Smooth muscle cell (in vitro differentiated cells): ENCODE measurements around the gene UBE2U. TPM values are rescaled to one million over a fixed set of nuclear protein-coding genes. Genes with fewer than 3 reads are reported as not detected.

Source experiments
- DNase-seq: peaks from one replicate; lab custom pipeline; 2025; ENCODE audit not compliant: unreplicated experiment; lab: John Stamatoyannopoulos, UW
- H2AFZ ChIP-seq: fragments of 200-600 bp; sonication (generic); 2 replicates; pipeline ENCODE4 v1.6.0; 2016; ENCODE audit warnings: antibody characterized with exemption, low read depth, mild to moderate bottlenecking
- H3F3A ChIP-seq: fragments of 200-600 bp; sonication (generic); 2 replicates; pipeline ENCODE4 v1.6.0; 2017; ENCODE audit warnings: antibody characterized with exemption, low read depth
- H3K27ac ChIP-seq: fragments of 200-600 bp; sonication (generic); 2 replicates; pipeline ENCODE4 v1.5.1; 2016; ENCODE audit warnings: low read depth, mild to moderate bottlenecking
- H3K27me3 ChIP-seq: fragments of 200-600 bp; sonication (generic); 2 replicates; pipeline ENCODE4 v1.6.1; 2016; ENCODE audit warnings: low read depth, mild to moderate bottlenecking
- H3K36me3 ChIP-seq: fragments of 200-600 bp; sonication (generic); 2 replicates; pipeline ENCODE4 v1.5.1; 2016; ENCODE audit warnings: low read depth
- H3K4me1 ChIP-seq: fragments of 200-600 bp; sonication (generic); 2 replicates; pipeline ENCODE4 v1.5.1; 2016; ENCODE audit warnings: low read depth
- H3K4me2 ChIP-seq: fragments of 200-600 bp; sonication (generic); 2 replicates; pipeline ENCODE4 v1.6.0; 2016; ENCODE audit warnings: mild to moderate bottlenecking
- H3K4me3 ChIP-seq: fragments of 200-600 bp; sonication (generic); 2 replicates; pipeline ENCODE4 v1.5.1; 2016; ENCODE audit warnings: mild to moderate bottlenecking
- H3K79me2 ChIP-seq: fragments of 200-600 bp; sonication (generic); 2 replicates; pipeline ENCODE4 v1.6.0; 2016; ENCODE audit warnings: low read depth, mild to moderate bottlenecking
- H3K9ac ChIP-seq: fragments of 200-600 bp; sonication (generic); 2 replicates; pipeline ENCODE4 v1.6.0; 2016; ENCODE audit warnings: low read depth
- H3K9me3 ChIP-seq: fragments of 200-600 bp; sonication (generic); replicated peaks from 2 replicates; pipeline ENCODE4 v1.5.1; 2016; ENCODE audit warnings: low read depth
- H4K20me1 ChIP-seq: fragments of 200-600 bp; sonication (generic); 2 replicates; pipeline ENCODE4 v1.6.0; 2016; ENCODE audit warnings: low read depth
- CTCF ChIP-seq: fragments of 200-600 bp; sonication (generic); IDR thresholded peaks from 2 replicates; pipeline ENCODE4 v1.5.1; 2017; ENCODE audit warnings: borderline replicate concordance, mild to moderate bottlenecking, antibody characterized with exemption; ENCODE audit not compliant: insufficient read depth, poor library complexity, severe bottlenecking
- WGBS: methylation state at CpG from one replicate; pipeline ENCODE4 v1.1.7; 2016; ENCODE audit warnings: low lambda C conversion rate; 5-methylcytosine and 5-hydroxymethylcytosine counted together
- polyA plus RNA-seq: library from polyadenylated mRNA; unstranded; fragments of >200 nt; fragmentation: Nextera tagmentation; extraction: Ambion mirVana; gene quantifications from 2 replicates; pipeline ENCODE4 v1.2.1, GENCODE V29; 2016
- total RNA-seq: library from RNA; depleted of rRNA; stranded (reverse); fragments of >200 nt; gene quantifications from 2 replicates; pipeline ENCODE4 v1.2.3, GENCODE V29; 2014

The UBE2U gene
- total and polyA plus RNA-seq, 2 experiments from 2014 or later: not detected

GRCh38 chr1:64309431-64309831 is 106.0 kb downstream of the UBE2U start:
- H3K27me3 ChIP-seq: no peaks in the 10 kb centered on the region
- H3K4me2 ChIP-seq: no peak overlapping the region
- no peak for DNase-seq
- no peak overlapping the region for H3K4me3 ChIP-seq
- H3K4me1 ChIP-seq: no peaks in the 10 kb centered on the region
- H3K36me3 ChIP-seq: no peaks in the 10 kb centered on the region
- TF ChIP-seq CTCF: no peak
- peaks cover 5% of the 10 kb centered on the region for H3F3A ChIP-seq
- no peak overlapping the region for H3K27ac ChIP-seq
- H3K9me3 ChIP-seq: no peaks in the 10 kb centered on the region
- WGBS: 41% methylated on average over 5 of the region's 5 CpGs
- no peak overlapping the region for H2AFZ ChIP-seq
- H4K20me1 ChIP-seq: no peaks in the 10 kb centered on the region
- no peaks in the 10 kb centered on the region for H3K79me2 ChIP-seq
- no peak overlapping the region for H3K9ac ChIP-seq

GRCh38 chr1:64310760-64311159 is 107.3 kb downstream of the UBE2U start:
- Histone ChIP-seq H3K27me3 (no peaks in the 10 kb centered on the region), H3F3A (peaks cover 5% of the 10 kb centered on the region), H3K79me2 (no peaks in the 10 kb centered on the region), H3K27ac (no peak overlapping the region), H2AFZ (no peak overlapping the region), H3K9me3 (no peaks in the 10 kb centered on the region), H3K4me1 (no peaks in the 10 kb centered on the region), H3K4me3 (no peak overlapping the region), H4K20me1 (no peaks in the 10 kb centered on the region), H3K9ac (no peak overlapping the region), H3K36me3 (no peaks in the 10 kb centered on the region), H3K4me2 (no peak overlapping the region)
- no peak for TF ChIP-seq CTCF
- 84% methylated on average over 1 of the region's 1 CpG for WGBS
- no peak for DNase-seq

GRCh38 chr1:64312431-64312830 is 109.0 kb downstream of the UBE2U start:
- no peaks in the 10 kb centered on the region for H3K36me3 ChIP-seq
- no peak for DNase-seq
- no peaks in the 10 kb centered on the region for H4K20me1 ChIP-seq
- H3K4me2 ChIP-seq: no peak overlapping the region
- H3F3A ChIP-seq: peaks cover 5% of the 10 kb centered on the region
- H3K27me3 ChIP-seq: no peaks in the 10 kb centered on the region
- H2AFZ ChIP-seq: no peak overlapping the region
- H3K4me3 ChIP-seq: no peak overlapping the region
- no peak overlapping the region for H3K9ac ChIP-seq
- WGBS: 98% methylated on average over 4 of the region's 4 CpGs
- no peaks in the 10 kb centered on the region for H3K4me1 ChIP-seq
- no peak for TF ChIP-seq CTCF
- H3K9me3 ChIP-seq: no peaks in the 10 kb centered on the region
- H3K27ac ChIP-seq: no peak overlapping the region
- H3K79me2 ChIP-seq: no peaks in the 10 kb centered on the region

GRCh38 chr1:64315402-64315801 is 112.0 kb downstream of the UBE2U start:
- Histone ChIP-seq H3K27ac (no peak overlapping the region), H3K9me3 (no peaks in the 10 kb centered on the region), H3F3A (no peaks in the 10 kb centered on the region), H3K36me3 (no peaks in the 10 kb centered on the region), H3K4me1 (no peaks in the 10 kb centered on the region), H3K9ac (no peak overlapping the region), H3K4me2 (no peak overlapping the region), H3K79me2 (no peaks in the 10 kb centered on the region), H3K4me3 (no peak overlapping the region), H3K27me3 (no peaks in the 10 kb centered on the region), H4K20me1 (no peaks in the 10 kb centered on the region), H2AFZ (no peak overlapping the region)
- DNase-seq: no peak
- 81% methylated on average over 5 of the region's 5 CpGs for WGBS
- no peak for TF ChIP-seq CTCF
